Activated naive CD4-positive, alpha-beta T cell treated with anti-CD3 and anti-CD28 coated beads, Interleukin-2, amount 50 U/mL, for 72 hours (primary cell): ENCODE results near the gene GRK3. TPM values are rescaled to one million over a fixed set of nuclear protein-coding genes. Genes with fewer than 3 reads are reported as not detected.
"Not testable (repeated sequence)": the region's sequence is repeated elsewhere in the genome, so short reads cannot be mapped to it uniquely, and the experiment has no call there.

Experiments
- ATAC-seq, 2 donors: fragments of 150-1000 bp; cut with Tn5 transposase; 2 replicates each; pipeline ENCODE4 v1.10.0; 2021; ENCODE audit warnings: mild to moderate bottlenecking in 2 of 2, moderate library complexity in 2 of 2
- DNase-seq, 2 donors: peaks; one replicate each; pipeline ENCODE4 v3.0.0; 2021 to 2022; ENCODE audit warnings: low spot score in 2 of 2
- H3K27ac Mint-ChIP-seq, 2 donors: one replicate each; pipeline ENCODE4 v1.8.0; 2022; ENCODE audit warnings: mild to moderate bottlenecking in 2 of 2, mixed read lengths in 2 of 2
- H3K36me3 Mint-ChIP-seq, 2 donors: one replicate each; pipeline ENCODE4 v1.8.0; 2022; ENCODE audit warnings: mixed read lengths in 2 of 2
- H3K9me3 Mint-ChIP-seq, 2 donors: one replicate each; pipeline ENCODE4 v1.8.0; 2022; ENCODE audit warnings: mixed read lengths in 2 of 2
- total RNA-seq, 2 donors: library from RNA; stranded (reverse); gene quantifications; one replicate each; pipeline ENCODE4 v1.2.3, GENCODE V29; 2022

Gene GRK3
- total RNA-seq, 2 donors from 2014 or later: 13.6 to 31.6 TPM

DNA sequence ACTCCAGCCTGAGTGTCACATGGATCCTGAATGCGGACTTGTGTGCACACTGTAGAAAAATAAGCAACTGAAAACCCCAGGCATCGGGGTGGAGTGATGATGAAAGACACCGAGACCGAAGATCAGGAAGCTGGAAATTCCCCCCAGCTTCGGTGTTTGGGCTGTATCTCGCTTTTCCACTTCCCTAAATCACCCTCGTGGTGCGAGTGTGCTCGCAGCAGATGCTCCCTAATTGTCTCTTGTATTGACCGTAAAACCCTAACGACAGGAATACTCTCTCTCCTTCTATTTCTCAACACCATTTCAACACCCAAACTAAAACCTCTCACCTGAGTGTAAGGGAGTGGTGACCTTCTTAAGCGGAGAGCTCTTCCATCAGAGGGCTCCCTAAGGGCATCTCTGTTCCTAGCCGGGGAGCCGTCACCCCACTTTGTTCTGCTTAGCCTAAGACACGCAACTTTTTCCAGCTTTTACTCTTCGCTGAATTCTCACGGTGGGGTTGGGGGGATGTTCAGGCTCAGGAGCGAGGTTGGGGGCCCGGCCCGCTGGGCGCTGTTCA lies 635 bp upstream of the GRK3 start:
- ATAC-seq (peak; percentile 49 to 51), DNase-seq (peak in 1 of 2 donors; percentile 28)
- H3K27ac Mint-ChIP-seq: peak overlapping the region; percentile 52 to 90
- H3K36me3 Mint-ChIP-seq: peaks cover 11 to 20% of the 10 kb centered on the region in 2 donors
- H3K9me3 Mint-ChIP-seq: no peaks in the 10 kb centered on the region

DNA sequence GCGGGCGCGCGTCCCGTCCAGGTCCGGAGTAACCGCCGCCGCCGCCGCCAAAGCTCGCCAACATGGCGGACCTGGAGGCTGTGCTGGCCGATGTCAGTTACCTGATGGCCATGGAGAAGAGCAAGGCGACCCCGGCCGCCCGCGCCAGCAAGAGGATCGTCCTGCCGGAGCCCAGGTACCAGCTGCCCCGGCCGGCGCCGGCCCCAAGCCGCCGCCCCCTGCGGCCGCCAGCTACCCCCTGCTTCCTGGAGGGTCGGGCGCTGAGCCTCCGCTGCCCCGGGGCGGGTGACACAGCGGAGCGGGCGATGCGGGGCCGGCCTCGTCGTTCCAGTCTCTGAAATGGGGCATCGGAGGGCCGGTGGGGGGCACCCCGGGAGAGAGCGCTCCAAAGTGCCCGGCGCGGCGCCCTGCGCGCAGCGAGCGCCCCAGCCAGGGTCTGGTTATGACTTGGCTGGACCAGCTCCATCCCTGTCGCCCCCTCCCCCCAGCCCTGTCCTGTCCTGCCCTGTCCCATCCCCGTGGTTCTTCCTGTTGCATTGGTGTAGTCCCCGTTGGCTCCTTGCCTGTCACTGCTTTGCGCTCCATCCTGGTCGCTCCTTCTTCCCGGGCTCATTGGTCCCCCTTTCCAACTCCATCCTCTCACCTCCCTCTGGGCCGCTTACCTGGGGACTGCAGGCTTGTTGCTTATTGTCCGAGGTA lies 653 bp downstream of the GRK3 start:
- H3K27ac Mint-ChIP-seq: peak overlapping the region; percentile 78 to 80
- H3K36me3 Mint-ChIP-seq: peaks cover 11 to 20% of the 10 kb centered on the region in 2 donors
- DNase-seq: peak; percentile 20 to 56
- peak; percentile 30 to 50 for ATAC-seq
- H3K9me3 Mint-ChIP-seq: no peaks in the 10 kb centered on the region

DNA sequence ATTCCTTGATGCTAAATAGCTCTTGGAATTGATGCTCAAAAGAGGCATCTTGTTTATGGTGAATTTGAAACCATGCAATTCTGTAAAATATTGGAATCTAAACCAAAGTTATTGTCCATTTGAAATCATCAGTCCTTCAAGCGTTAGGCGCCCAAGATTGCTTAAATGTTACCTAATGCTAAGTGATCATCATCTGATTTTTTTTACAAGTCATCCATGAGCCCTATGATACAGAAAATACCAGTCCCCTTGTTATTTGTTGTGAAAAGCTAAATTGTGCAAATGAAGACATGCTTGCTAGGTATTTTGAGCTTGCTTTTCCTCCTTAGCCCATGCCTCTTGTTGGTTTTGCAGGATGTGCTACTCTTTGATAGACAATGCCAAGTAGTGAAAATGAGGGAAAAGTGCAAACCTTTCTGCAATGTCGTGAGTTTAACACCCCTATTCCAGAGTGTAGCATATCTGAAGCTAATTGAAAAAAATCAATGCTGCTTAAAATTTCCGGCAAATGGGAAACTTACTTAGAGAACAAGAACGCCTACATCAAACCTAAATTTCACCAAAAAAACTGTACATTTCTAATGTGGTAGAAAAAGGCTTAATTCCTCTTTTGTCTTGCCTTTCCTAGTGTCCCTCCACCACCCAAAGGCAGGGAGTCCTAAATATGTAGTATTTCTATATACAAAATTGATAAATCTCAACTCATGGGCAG lies 1.9 kb downstream of the GRK3 start:
- H3K27ac Mint-ChIP-seq: peak overlapping the region in 1 of 2 donors; percentile 80

DNA sequence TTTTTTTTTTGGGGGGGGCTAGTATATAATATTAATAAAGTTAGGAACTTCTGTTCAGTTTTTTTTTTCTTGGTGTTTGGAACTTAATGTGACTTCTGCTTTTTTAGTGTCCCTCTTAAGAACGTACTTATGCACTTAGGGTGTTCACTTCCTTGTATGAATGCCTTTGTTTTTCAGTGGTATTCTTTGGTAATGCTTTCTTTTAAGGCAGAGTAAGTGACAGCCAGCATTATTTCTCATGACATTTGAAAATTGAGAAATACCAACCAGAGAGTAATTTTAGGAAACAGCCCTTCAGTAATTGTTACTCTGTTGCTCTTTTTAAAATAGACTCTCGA lies 2.4 kb downstream of the GRK3 start:
- H3K9me3 Mint-ChIP-seq: no peaks in the 10 kb centered on the region
- H3K27ac Mint-ChIP-seq: no peak overlapping the region
- ATAC-seq: no peak
- no peak for DNase-seq
- peaks cover 11 to 20% of the 10 kb centered on the region in 2 donors for H3K36me3 Mint-ChIP-seq

More for the DNA sequence above, 1.9 kb downstream of the GRK3 start:
- H3K36me3 Mint-ChIP-seq: peaks cover 11 to 20% of the 10 kb centered on the region in 2 donors
- DNase-seq (no peak), ATAC-seq (no peak)
- no peaks in the 10 kb centered on the region for H3K9me3 Mint-ChIP-seq

DNA sequence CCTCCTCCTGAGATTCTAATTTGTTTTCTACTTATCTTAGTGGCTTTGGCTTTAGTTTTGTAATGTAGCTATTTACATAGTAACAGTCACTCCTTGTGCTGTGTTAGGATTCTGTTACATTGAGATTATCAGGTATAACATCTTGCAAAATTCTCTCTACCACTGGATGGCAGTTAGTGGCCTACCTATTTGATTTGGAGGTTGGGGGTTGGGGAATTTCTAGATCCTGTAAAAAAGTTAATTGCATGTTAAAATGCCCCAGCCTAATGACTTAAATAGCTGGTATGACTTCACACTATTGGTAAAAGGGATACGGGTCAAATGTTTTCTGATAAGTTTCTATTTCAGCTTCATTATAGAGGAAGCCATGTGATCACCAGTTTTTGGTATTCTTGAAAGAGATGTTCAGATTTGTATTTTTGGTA lies 2.8 kb downstream of the GRK3 start:
- DNase-seq: no peak
- no peak for ATAC-seq
- H3K36me3 Mint-ChIP-seq: peaks cover 11 to 20% of the 10 kb centered on the region in 2 donors
- no peaks in the 10 kb centered on the region for H3K9me3 Mint-ChIP-seq
- no peak overlapping the region for H3K27ac Mint-ChIP-seq

DNA sequence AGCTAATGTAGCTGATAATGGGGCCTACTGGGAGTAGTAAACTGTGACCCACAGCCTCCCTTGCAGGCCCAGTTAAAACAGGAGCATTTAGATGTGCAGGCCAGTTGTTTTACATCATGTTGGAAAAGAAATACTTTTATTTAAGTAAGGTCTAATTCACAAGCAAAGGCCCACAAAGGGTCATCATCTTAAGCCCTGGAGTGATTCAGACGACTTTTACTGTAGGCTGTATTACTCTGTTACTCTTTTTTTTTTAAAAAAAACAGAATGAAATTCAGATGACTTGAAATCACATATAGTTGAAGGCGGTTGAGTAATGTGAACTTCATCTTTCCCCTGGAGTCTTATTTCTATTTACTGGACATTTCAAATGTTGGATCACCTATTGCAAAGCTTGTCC lies 3.6 kb downstream of the GRK3 start:
- not testable (repeated sequence) for DNase-seq, H3K27ac Mint-ChIP-seq, H3K9me3 Mint-ChIP-seq, ATAC-seq
- peaks cover 11 to 19% of the 10 kb centered on the region in 2 donors for H3K36me3 Mint-ChIP-seq

DNA sequence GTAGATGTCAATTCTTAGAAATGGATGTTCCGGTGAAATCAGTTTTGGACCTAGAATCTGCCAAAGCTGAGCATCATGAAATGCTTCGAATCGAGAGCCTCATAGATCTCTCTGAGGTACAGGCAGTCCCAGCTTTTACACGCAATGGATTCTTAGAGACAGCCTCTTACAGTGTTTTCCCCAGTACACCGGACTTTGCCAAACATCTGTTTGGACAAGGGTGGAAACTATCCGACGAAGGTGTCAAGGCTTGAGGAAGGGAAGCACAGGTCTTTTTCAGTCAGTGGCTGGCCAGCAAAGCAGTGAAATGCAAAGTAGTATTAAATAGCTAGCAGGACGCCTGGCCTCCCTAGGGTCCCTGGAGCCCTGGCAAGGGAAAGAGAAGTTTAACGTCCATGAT lies 4.9 kb downstream of the GRK3 start:
- ATAC-seq (no peak), DNase-seq (no peak)
- H3K27ac Mint-ChIP-seq: no peak overlapping the region
- H3K9me3 Mint-ChIP-seq: no peaks in the 10 kb centered on the region
- peaks cover 11% of the 10 kb centered on the region in 2 donors for H3K36me3 Mint-ChIP-seq

DNA sequence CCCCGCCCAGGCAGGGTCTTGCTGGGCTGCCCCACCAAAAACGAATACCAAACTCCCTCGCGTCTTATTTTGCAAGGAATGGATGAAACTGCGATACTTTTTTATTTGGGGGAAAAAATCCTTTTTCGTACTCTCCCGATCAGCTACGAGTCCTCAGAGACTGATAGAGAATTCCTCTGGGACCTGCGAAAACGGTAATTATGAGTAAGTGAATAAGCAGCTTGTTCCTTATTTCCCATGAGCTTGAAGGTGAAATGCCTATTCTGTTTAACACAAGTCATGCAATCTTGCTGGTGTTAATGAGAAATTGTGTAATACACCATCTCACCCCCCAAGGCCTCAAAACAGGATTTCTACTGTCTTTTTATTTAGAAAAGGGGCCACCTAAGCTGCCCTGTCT lies 5.5 kb downstream of the GRK3 start:
- DNase-seq (no peak), ATAC-seq (no peak)
- Mint-ChIP-seq H3K36me3 (peaks cover 11% of the 10 kb centered on the region in 2 donors), H3K27ac (no peak overlapping the region), H3K9me3 (no peaks in the 10 kb centered on the region)

DNA sequence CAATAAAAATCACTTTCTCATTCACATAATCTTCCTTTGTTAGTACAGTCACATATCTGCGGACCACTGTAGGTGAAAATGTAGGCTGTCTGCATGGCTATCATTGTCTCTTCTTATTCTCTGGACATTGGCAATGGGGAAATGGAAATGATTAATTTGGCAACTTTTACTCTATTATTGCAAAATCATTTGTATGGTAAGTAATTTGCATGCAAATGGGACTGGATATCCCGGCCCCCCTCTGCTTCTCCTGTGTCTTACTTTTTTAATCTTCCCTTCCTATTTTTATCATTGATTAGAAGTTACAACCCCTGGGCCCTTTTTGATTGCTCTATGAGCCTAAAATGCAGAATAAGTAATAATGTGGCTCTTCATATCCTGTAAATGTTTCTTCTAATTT lies 6.0 kb downstream of the GRK3 start:
- Mint-ChIP-seq H3K27ac (no peak overlapping the region), H3K9me3 (no peaks in the 10 kb centered on the region), H3K36me3 (peaks cover 7 to 8% of the 10 kb centered on the region in 2 donors)
- ATAC-seq (no peak), DNase-seq (no peak)

DNA sequence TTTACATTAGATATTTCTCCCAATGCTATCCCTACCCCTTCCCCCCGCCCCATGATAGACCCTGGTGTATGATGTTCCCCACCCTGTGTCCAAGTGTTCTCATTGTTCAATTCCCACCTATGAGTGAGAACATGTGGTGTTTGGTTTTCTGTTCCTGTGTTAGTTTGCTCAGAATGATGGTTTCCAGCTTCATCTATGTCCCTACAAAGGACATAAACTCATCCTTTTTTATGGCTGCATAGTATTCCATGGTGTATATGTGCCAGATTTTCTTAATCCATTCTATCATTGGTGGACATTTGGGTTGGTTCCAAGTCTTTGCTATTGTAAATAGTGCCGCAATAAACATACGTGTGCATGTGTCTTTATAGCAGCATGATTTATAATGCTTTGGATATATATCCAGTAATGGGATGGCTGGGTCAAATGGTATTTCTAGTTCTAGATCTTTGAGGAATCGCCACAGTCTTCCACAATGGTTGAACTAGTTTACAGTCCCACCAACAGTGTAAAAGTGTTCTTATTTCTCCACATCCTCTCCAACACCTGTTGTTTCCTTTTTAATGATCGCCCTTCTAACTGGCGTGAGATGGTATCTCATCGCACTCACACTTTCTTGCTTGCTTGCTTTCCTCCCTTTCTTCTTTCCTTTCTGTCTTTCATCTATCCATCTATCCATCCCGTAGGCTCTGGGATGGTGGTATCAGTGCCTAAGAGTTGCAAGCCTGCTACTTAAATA lies 7.7 kb downstream of the GRK3 start:
- peak overlapping the region in 1 of 2 donors; percentile 5 for H3K27ac Mint-ChIP-seq
- not testable (repeated sequence) for H3K36me3 Mint-ChIP-seq, ATAC-seq, H3K9me3 Mint-ChIP-seq, DNase-seq

DNA sequence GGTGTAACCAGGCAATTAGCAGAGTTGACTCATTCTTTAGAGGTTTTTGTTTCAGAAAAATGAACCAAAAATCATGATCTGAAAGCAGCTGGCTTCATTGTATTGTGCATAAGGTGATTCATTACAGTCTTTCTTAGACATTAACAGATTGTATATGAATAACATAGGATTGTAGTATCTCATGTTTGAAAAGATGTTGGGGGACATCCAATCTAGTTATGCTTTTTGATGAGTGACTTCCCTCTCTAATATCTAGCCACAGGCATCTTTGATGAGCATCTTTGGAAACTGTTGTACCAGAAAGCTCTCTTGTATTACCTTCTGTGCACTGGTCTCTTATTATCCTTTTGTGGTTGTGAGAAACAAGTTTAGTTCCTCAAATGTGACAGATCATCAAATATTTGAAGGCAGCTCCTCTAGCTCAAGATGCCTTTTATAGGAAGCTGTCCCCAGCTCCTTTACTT lies 8.3 kb downstream of the GRK3 start:
- H3K9me3 Mint-ChIP-seq: no peaks in the 10 kb centered on the region
- peak overlapping the region in 1 of 2 donors; percentile 5 for H3K27ac Mint-ChIP-seq
- ATAC-seq (peak; percentile 33 to 98), DNase-seq (no peak)
- H3K36me3 Mint-ChIP-seq: no peaks in the 10 kb centered on the region

DNA sequence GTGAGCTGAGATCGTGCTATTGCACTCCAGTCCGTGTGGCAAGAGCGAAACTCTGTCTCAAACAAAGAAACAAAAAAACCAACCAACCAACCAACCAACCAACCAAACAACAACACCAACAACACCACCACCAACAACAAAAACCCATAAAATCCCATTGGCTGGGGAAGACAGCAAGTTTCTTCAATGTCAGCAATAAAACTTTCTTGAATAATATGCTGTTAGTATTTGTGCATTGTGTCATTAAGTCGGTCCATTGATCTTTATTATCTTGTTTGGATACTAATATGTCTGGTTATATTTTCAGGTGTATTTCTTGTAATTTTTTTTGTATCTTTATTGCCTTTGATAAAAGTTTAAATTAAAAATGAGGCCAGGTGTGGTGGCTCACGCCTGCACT lies 9.4 kb downstream of the GRK3 start:
- Mint-ChIP-seq H3K27ac (no peak overlapping the region), H3K36me3 (peaks cover 0 to 6% of the 10 kb centered on the region in 2 donors), H3K9me3 (no peaks in the 10 kb centered on the region)
- no peak for ATAC-seq
- DNase-seq: no peak

DNA sequence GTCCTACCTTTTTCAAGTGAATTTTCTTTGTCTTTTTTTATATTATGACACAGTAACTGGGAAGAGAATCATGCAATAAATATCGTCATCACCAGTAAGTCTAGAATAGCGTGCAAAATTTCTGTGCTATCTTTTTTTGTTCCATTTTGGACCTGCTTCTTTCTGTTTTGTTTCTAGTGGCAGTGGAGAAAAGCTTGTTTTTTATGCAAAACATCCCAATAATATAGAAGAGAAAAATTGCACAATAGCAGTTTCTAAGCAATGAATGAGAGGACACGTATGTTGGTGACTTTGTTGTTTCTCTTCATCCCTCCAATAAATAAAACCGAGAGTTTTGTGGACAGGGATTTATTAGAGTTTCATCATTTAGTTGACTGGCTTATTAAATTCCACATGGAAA lies 10.3 kb downstream of the GRK3 start:
- DNase-seq (no peak), ATAC-seq (no peak)
- Mint-ChIP-seq H3K27ac (no peak overlapping the region), H3K9me3 (no peaks in the 10 kb centered on the region), H3K36me3 (peaks cover 0 to 6% of the 10 kb centered on the region in 2 donors)

DNA sequence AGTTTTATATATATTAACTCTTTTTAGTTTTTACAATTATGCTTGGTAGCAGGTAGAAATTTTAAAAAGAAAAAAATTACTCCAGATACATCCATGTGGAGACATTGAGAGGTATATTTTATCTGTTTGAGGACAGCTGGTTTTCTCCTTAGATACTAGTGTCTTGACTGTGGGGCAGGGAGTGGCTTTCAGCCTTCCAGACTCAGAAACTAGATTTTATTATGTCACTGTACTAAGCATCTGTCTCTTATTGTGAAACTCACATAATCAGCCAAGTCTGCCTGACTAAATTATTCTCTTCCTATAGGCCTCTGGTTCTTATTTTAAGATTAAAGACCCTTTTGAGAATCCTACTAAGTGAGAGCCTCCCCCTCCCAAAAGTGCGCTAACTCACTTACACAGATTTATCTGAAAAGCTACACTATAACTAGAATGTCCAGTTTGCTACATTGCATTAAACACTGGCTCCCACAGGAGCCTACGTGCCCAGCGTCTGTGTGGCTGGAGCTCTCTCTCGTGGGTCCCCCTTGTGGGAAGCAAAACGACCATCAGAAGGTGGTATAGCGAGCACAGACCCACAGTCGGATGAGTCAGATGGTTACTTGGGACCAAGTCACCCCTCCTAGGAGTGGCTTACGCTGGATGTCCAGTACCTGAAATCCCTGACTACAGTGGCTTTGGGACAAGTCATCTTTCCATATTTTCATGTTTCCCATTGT lies 11.4 kb downstream of the GRK3 start:
- not testable (repeated sequence) for ATAC-seq, H3K27ac Mint-ChIP-seq, H3K9me3 Mint-ChIP-seq, H3K36me3 Mint-ChIP-seq, DNase-seq

DNA sequence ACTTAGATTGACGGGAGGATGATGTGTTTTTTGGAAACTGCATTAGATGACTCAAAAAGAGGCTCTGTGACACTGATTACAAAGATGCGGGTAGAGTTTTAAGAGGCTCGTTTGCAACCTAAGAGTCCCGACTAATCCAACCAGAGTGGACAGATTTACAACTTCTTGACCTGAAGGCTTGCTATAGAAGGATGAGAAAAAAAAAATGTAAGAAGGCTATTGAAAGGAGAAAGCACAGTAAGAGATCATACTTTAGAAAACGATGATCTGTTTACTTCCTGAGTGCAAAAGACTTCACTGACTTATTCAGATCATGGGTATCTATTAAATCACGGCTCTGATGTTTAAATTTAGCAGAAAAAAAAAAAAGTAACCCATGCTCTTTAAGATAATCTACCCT lies 17.0 kb downstream of the GRK3 start:
- ATAC-seq, H3K36me3 Mint-ChIP-seq, H3K27ac Mint-ChIP-seq: not testable (repeated sequence)

DNA sequence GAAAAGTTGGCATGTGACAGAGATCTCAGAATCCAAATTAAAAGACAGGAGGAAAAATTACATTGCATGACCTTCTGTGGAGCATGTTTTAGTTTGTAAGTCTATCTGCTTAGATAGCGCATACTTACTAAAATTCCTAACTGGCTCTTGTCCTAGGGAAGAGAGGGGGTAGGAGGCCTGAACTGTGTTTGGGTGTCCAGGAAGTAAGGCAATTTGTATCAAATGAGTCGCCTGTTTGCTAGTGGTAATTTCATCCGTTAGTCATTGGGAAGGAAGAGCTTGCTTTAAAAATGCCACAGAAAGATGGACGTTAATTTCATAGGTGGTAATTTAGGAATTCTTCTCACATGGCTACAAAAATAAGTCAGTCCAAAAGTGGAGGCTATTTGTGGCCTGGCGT lies 18.5 kb downstream of the GRK3 start:
- peaks cover 0 to 4% of the 10 kb centered on the region in 2 donors for H3K9me3 Mint-ChIP-seq
- H3K36me3 Mint-ChIP-seq: peaks cover 3 to 6% of the 10 kb centered on the region in 2 donors
- no peak overlapping the region for H3K27ac Mint-ChIP-seq
- DNase-seq (no peak), ATAC-seq (no peak)

More for the DNA sequence above, 17.0 kb downstream of the GRK3 start:
- not testable (repeated sequence) for DNase-seq, H3K9me3 Mint-ChIP-seq
